ENCODE measurements around the gene LY6G6F.
A peak's percentile ranks its signal among the peaks of the same experiment; 100 is the strongest.

Gene LY6G6F

GRCh38 chr6:31676904-31677303 is 29.8 kb upstream of the LY6G6F start:
- no peak for DNase-seq

GRCh38 chr6:31677955-31678354 is 28.7 kb upstream of the LY6G6F start:
- DNase-seq = no peak

DNA sequence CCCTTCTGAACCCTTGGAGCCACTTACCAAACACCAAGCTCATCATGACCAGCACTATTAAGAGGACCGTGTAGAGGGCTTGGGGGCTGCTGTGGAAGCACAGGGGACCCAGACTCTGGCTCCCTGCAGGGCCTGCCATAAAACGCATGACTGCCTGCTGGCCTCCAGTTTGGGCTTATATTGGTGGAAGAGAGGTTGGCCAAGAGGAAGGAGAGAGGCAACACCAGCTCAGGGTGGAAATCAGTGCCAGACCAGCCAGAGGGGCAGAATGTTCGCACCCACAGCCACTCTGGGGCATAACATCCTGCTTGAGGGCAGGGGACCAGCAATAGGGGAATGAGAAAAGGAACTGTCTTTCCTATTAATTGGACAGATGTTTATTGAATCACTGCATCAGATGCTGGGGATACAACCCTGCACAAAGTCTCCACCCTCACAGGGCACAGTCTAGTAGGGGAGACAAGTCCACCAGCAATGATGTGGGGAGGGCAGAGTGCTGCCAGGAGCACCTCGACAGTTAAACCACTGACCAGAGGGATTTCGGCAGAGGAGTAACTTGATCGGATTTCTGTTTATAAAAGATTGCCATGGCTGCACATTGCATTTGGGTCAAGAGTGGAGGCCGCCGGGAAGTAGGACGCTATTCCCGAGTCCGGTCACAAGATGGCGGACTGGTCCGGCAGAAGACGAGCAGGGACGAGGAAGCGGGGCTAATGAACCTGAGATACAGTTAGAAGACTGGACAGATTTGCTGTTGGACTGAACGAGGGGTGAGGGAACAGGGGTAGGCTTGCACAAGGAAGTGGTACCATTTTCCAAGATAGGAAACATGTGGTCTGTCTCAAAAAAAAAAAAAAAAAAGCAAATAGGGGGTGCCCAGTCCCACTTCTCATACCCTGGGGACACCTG is 26.2 kb upstream of the LY6G6F start, which contains the start of gene LY6G5C:
TSS of gene LY6G5C (minus strand) at position 842 of the 909 bp plus-strand sequence. CDS start at position 148, 694 bp downstream.
- peak; percentile 88 for DNase-seq

DNA sequence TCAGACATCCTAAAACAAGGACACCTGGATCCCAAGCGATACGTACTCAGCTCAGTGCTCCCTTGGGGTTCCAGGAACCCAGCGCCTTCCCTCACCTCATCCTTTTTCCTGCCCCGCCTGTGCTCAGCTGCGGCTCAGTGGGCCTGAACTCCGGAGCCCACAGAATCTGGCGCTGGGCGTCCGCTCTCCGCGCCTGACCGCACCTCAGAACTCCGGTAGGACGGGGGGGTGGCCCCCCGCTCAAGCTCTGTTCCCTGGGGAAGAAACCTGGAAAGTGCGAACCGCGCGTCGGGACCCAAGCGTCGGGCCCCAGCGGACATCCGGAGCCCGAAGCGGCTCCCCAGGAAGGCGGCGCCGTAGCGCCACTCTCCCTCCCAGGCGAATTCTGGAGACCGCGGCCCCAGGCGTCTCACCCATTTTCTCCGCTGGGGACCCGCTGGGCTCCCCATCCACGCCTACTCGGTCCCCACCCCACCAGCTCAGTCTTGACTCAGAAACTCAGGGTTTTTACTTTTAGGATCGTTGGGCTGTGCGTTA is 25.5 kb upstream of the LY6G6F start:
- no peak for DNase-seq

GRCh38 chr6:31683591-31683990 is 23.1 kb upstream of the LY6G6F start:
- DNase-seq = no peak

DNA sequence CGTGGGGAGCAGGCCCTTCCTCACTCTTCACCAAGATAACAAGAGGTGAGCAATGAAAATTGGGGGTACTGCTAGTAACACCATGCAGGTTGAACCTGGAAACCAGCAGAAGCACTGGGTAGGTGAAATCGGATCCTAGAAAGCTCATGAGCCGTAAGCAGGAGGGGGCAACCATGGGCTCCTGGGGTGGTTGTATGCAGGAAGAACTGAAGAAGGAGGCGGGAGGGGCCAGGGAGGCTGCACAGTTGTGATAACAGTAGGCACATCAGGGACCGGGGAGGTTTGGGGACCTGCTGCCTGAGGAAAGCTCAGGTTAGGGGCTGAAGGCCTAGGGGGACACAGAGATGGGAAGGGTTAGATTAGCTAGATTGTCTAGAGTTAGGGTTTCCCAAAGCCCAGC is 20.2 kb upstream of the LY6G6F start:
- DNase-seq = no peak

DNA sequence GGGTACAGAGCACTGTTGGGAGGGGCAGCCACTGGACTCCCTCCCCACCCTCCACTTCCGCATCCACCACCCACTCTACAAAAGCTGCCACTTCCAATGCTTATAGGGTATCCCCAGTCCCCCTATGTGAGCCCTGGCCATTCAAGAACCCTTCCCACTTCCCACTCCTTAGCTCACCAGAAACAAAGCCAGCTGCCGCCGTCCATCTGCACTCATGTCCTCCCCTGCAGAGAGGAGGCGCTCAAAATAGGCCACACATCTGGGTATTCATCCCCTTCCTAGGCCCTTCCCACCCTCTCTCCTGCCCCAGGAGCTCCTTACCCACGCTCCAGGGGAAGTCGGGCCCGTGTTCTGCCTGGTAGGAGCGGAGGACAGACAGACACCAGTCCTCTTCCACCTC is 19.3 kb upstream of the LY6G6F start:
- no peak for DNase-seq

- no peak for DNase-seq
Observed at GRCh38 chr6:31687860-31688693, 18.6 kb upstream of the LY6G6F start.

GRCh38 chr6:31689249-31690110 is 17.2 kb upstream of the LY6G6F start:
- DNase-seq = no peak

GRCh38 chr6:31690231-31691077 is 16.2 kb upstream of the LY6G6F start:
- no peak for DNase-seq

- no peak for DNase-seq
Observed at GRCh38 chr6:31691078-31691463, 15.6 kb upstream of the LY6G6F start.

- DNase-seq = no peak
Observed at GRCh38 chr6:31691564-31692108, 15.0 kb upstream of the LY6G6F start.

GRCh38 chr6:31692353-31692752 is 14.3 kb upstream of the LY6G6F start:
- no peak for DNase-seq

GRCh38 chr6:31692886-31693285 is 13.8 kb upstream of the LY6G6F start:
- DNase-seq = no peak

GRCh38 chr6:31693535-31693934 is 13.1 kb upstream of the LY6G6F start:
- no peak for DNase-seq

DNA sequence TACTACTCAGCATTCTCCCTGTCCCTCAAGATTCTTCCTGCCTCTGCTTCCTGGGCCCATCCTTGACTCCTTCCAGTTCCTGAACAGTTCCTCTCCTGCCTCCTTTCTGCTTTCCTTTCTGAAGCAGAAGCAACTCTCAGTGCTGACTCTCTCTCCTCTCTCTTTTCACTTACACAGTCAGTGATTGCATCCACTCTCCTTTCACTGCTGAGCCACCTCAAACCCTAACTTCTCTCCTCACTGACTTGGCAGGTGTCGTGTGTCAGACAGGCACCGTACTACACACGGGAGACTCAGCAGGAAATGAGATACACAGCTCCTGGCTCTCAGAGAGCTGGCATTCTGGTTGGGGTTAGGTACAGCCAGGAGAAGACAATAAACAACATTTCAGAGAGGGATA is 9.1 kb upstream of the LY6G6F start:
- DNase-seq = no peak

DNA sequence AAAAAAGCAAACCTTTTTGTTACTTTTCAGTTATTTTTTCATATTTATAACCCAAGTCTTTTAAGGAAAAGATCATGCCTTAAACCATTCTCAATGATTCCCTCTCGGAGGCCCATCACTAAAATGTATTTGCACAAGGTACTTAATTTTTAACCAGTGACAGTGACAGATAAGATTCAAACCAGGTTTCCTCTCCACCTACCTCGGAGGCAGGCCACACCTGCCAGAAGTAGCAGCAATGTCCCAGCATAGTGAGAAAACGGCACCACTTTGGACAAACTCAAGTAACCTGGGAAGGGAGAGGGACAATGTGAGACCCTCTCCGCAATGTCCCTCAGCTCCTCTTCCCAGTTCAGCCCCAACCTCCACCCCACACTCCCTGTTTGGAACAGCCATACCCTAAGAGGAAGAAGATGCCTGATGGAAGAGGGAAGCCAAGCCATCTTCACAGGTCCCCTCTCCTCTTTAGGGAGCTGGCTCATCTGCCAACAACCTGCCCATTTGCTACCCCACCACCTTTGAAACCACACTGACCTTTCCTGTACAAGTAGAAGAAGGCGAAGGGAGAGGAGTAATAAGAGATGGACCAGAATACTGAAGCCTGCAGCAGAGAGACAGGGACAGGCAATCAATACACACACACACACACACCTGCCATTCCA is 5.8 kb upstream of the LY6G6F start:
- no peak for DNase-seq

- no peak for DNase-seq
Observed at GRCh38 chr6:31701666-31702404, 4.8 kb upstream of the LY6G6F start.

DNA sequence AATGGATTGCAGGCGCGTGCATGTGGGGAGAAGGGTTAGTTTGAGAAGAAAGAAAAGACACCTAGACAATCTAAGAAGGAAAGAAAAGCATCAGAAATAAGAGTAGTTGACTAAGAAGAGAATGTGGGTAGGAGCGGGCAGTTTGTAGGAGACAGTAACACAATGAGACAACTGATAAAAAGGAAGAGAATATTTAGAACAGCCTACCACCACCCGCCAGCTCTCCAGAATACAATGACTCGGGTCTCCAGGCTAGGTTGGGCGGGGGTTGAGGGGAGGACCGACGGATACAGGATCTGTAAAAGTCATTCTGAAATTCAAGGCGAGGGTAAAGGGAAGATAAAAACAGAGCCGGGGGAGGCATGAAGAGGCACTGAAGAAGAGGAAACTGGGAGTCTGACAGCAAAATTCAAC is 4.3 kb upstream of the LY6G6F start:
- no peak for DNase-seq
